Left lung (tissue), 10 donors: ENCODE measurements around the gene STK40. TPM values are rescaled to one million over a fixed set of nuclear protein-coding genes. Genes with fewer than 3 reads are reported as not detected.

ENCODE experiments used
- ATAC-seq: fragments of 200-7000 bp; cut with Tn5 transposase; one replicate; pipeline ENCODE4 v1.9.1; 2020; ENCODE audit warnings: moderate library complexity
- DNase-seq, 4 donors: peaks; one replicate each; pipeline ENCODE4 v3.0.0-alpha.2; 2013 to 2020
- H3K27ac ChIP-seq, 2 donors: fragments of 200-600 bp; sonication (generic) in 1 of 2; one replicate each; pipeline versions ENCODE4 v1.5.0 to v1.8.0; 2020 to 2021
- H3K27me3 ChIP-seq, 2 donors: fragments of 200-600 bp; sonication (generic) in 1 of 2; one replicate each; pipeline versions ENCODE4 v1.5.0 to v1.8.0; 2020 to 2021
- H3K36me3 ChIP-seq, 2 donors: fragments of 200-600 bp; sonication (generic) in 1 of 2; one replicate each; pipeline versions ENCODE4 v1.5.0 to v1.8.0; 2020 to 2021
- H3K4me1 ChIP-seq, 2 donors: fragments of 200-600 bp; one replicate each; pipeline ENCODE4 v1.8.0; 2021
- H3K4me3 ChIP-seq, 2 donors: fragments of 200-600 bp; sonication (generic) in 1 of 2; one replicate each; pipeline versions ENCODE4 v1.5.0 to v1.8.0; 2020 to 2021; ENCODE audit warnings: mild to moderate bottlenecking in 1 of 2
- H3K9me3 ChIP-seq, 2 donors: fragments of 200-600 bp; sonication (generic) in 1 of 2; one replicate each; pipeline versions ENCODE4 v1.5.0 to v1.8.0; 2020 to 2021
- CTCF ChIP-seq, 2 donors: fragments of 200-600 bp; sonication (generic) in 1 of 2; IDR thresholded peaks; one replicate each; pipeline versions ENCODE4 v1.5.0 to v1.8.0; 2021; ENCODE audit warnings: antibody characterized with exemption in 2 of 2
- intact Hi-C, 2 donors: fragments of 100-400 bp; cut with DNase I; formaldehyde crosslinking; loops; one replicate each; pipeline versions ENCODE4 v1.11.2 to v1.14.2; 2022
- polyA plus RNA-seq, 6 donors: library from polyadenylated mRNA; unstranded; fragments of 120-200 nt; gene quantifications; one replicate each; pipeline ENCODE4 v1.2.1, GENCODE V29; 2013; ENCODE audit not compliant: insufficient read length in 6 of 6
- total RNA-seq, 2 donors: library from RNA; stranded (reverse); fragmentation: NEBNext Ultra II Directional; extraction: Animal tissue kit (Norgen Biotek cat#: 25700); gene quantifications; one replicate each; pipeline ENCODE4 v1.2.1, GENCODE V29; 2021
- donor health status: DM: no; HTN: yes; CAD: no.
- donor health status: DM: no; HTN: no; CAD: no.

Gene STK40
- total and polyA plus RNA-seq, 8 donors, result 29.3 to 97.7 (median 35.7) TPM

- TF ChIP-seq CTCF (IDR thresholded peaks at IDR 0.05), result no peak
- intact Hi-C loops, result no loop called here
- Histone ChIP-seq H3K36me3 (no peaks in the 10 kb centered on the region), H3K27me3 (no peaks in the 10 kb centered on the region), H3K4me1 (peaks cover 0 to 4% of the 10 kb centered on the region in 2 donors), H3K4me3 (no peak overlapping the region), H3K27ac (peak overlapping the region in 1 of 2 donors; percentile 50), H3K9me3 (no peaks in the 10 kb centered on the region)
- ATAC-seq, result no peak
- DNase-seq, result no peak
Observed at GRCh38 chr1:36406440-36406839, 20.7 kb upstream of the STK40 start.

- Histone ChIP-seq H3K27ac (no peak overlapping the region), H3K9me3 (no peaks in the 10 kb centered on the region), H3K36me3 (no peaks in the 10 kb centered on the region), H3K27me3 (no peaks in the 10 kb centered on the region), H3K4me1 (peaks cover 4 to 21% of the 10 kb centered on the region in 2 donors), H3K4me3 (no peak overlapping the region)
- intact Hi-C loops, result no loop called here
- TF ChIP-seq CTCF (IDR thresholded peaks at IDR 0.05), result no peak
- DNase-seq, result no peak
- no peak for ATAC-seq
Observed at GRCh38 chr1:36402504-36402890, 16.8 kb upstream of the STK40 start.

- Histone ChIP-seq H3K27ac (peak overlapping the region; percentile 20 to 83), H3K36me3 (no peaks in the 10 kb centered on the region), H3K9me3 (no peaks in the 10 kb centered on the region), H3K4me1 (peaks cover 4 to 26% of the 10 kb centered on the region in 2 donors), H3K4me3 (peak overlapping the region in 1 of 2 donors; percentile 19), H3K27me3 (no peaks in the 10 kb centered on the region)
- intact Hi-C loops, result no loop called here
- ATAC-seq (no peak), DNase-seq (no peak)
- TF ChIP-seq CTCF (IDR thresholded peaks at IDR 0.05), result no peak
Observed at GRCh38 chr1:36401602-36402503, 16.1 kb upstream of the STK40 start.

GRCh38 chr1:36400825-36401601 is 15.3 kb upstream of the STK40 start:
- Histone ChIP-seq H3K36me3 (no peaks in the 10 kb centered on the region), H3K4me1 (peaks cover 4 to 34% of the 10 kb centered on the region in 2 donors), H3K4me3 (peak overlapping the region in 1 of 2 donors; percentile 19), H3K27me3 (no peaks in the 10 kb centered on the region), H3K9me3 (no peaks in the 10 kb centered on the region), H3K27ac (peak overlapping the region; percentile 20 to 83)
- no peak for TF ChIP-seq CTCF (IDR thresholded peaks at IDR 0.05)
- intact Hi-C loops, result no loop called here
- DNase-seq (peak in 3 of 4 donors; percentile 13 to 92 (median 88)), ATAC-seq (peak; percentile 55)

- no peaks in the 10 kb centered on the region for H3K36me3 ChIP-seq
- H3K4me3 ChIP-seq, result no peak overlapping the region
- intact Hi-C loops, result no loop called here
- peak overlapping the region in 1 of 2 donors; percentile 83 for H3K27ac ChIP-seq
- no peaks in the 10 kb centered on the region for H3K27me3 ChIP-seq
- ATAC-seq (no peak), DNase-seq (peak in 1 of 4 donors; percentile 78)
- no peaks in the 10 kb centered on the region for H3K9me3 ChIP-seq
- peaks cover 4 to 39% of the 10 kb centered on the region in 2 donors for H3K4me1 ChIP-seq
- no peak for TF ChIP-seq CTCF (IDR thresholded peaks at IDR 0.05)
Observed at GRCh38 chr1:36400514-36400824, 14.7 kb upstream of the STK40 start.
